K562 (cell line): ENCODE measurements around the gene CDC27. TPM values are rescaled to one million over a fixed set of nuclear protein-coding genes. Genes with fewer than 3 reads are reported as not detected.
A peak's percentile ranks its signal among the peaks of the same experiment; 100 is the strongest.

Source experiments
- ATAC-seq: fragments of 200-7000 bp; cut with Tn5 transposase; 3 replicates; pipeline ENCODE4 v1.9.1; 2020; ENCODE audit warnings: moderate library complexity
- BruUV-seq: library from RNA; stranded (reverse); fragments of 400-500 nt; replicated peaks from 2 replicates; lab custom pipeline; 2021; lab: Mats Ljungman, UMichigan
- CTCF ChIA-PET: fragments of 300-600 bp; formaldehyde crosslinking; extraction: SDS; loops from one replicate; lab custom pipeline; 2021; ENCODE audit warnings: low intra/inter-chr PET ratio; lab: Yijun Ruan, JAX
- POLR2A ChIA-PET: fragments of 300-600, 350-650 bp; sonication (Branson Sonifier 250); formaldehyde crosslinking; extraction: SDS; loops from one replicate; lab custom pipeline; 2021; ENCODE audit warnings: antibody characterized with exemption, inconsistent platforms; lab: Yijun Ruan, JAX
- DNase-seq, 4 experiments: peaks; one replicate each; pipeline versions ENCODE4 v3.0.0 to v3.0.0-alpha.2; 2011 to 2018; ENCODE audit warnings: low spot score in 3 of 4, mixed read lengths in 3 of 4; ENCODE audit errors: extremely low read depth in 1 of 4
- FAIRE-seq: peaks from 2 replicates; lab custom pipeline; 2011; peaks lifted over from hg19 to GRCh38; lab: Jason Lieb, UNC
- H2AFZ ChIP-seq: 2 replicates; pipeline ENCODE4 v1.6.0; 2011; ENCODE audit warnings: low read depth, low read length, control low read depth, inconsistent platforms
- H3K27ac ChIP-seq: fragments of 200-600 bp; 3 replicates; pipeline ENCODE4 v1.8.0; 2011; ENCODE audit warnings: low read depth, mild to moderate bottlenecking, control low read depth, inconsistent platforms, low read length, moderate library complexity, mixed read lengths; ENCODE audit errors: extremely low read depth
- H3K27me3 ChIP-seq, 2 experiments: fragments of 300-600 bp in 1 of 2; 2 replicates in 1 of 2; 3 replicates in 1 of 2; pipeline versions ENCODE4 v1.6.0 to v1.8.0; 2011; ENCODE audit warnings: inconsistent platforms in 2 of 2, low read length in 2 of 2, mild to moderate bottlenecking in 1 of 2, mixed read lengths in 1 of 2, moderate library complexity in 1 of 2; ENCODE audit not compliant: control insufficient read depth in 2 of 2, insufficient read depth in 2 of 2
- H3K36me3 ChIP-seq: fragments of 300-600 bp; 3 replicates; pipeline ENCODE4 v1.8.0; 2011; ENCODE audit warnings: mild to moderate bottlenecking, low read length, inconsistent platforms; ENCODE audit not compliant: control insufficient read depth, insufficient read depth
- H3K4me1 ChIP-seq, 2 experiments: fragments of 200-600 bp in 1 of 2; replicated peaks in 1 of 2; 2 replicates in 1 of 2; 3 replicates in 1 of 2; pipeline versions ENCODE4 v1.5.1 to v1.8.0; 2011; ENCODE audit warnings: inconsistent platforms in 2 of 2, low read length in 2 of 2, mild to moderate bottlenecking in 1 of 2, mixed read lengths in 1 of 2, moderate library complexity in 1 of 2; ENCODE audit not compliant: control insufficient read depth in 2 of 2, insufficient read depth in 2 of 2
- H3K4me2 ChIP-seq: 2 replicates; pipeline ENCODE4 v1.6.1; 2011; ENCODE audit warnings: low read length, control low read depth, inconsistent platforms, mixed read lengths; ENCODE audit not compliant: insufficient read depth
- H3K4me3 ChIP-seq: fragments of 200-600 bp; sonication (generic), shearing (Covaris generic); 2 replicates; pipeline ENCODE4 v1.5.1; 2016; ENCODE audit warnings: control low read depth, inconsistent platforms
- H3K79me2 ChIP-seq: fragments of 200-600 bp; 3 replicates; pipeline ENCODE4 v1.8.0; 2011; ENCODE audit warnings: low read length, inconsistent platforms; ENCODE audit not compliant: control insufficient read depth, insufficient read depth
- H3K9ac ChIP-seq, 2 experiments: 2 replicates each; pipeline versions ENCODE4 v1.6.0 to v1.6.1; 2011; ENCODE audit warnings: low read depth in 2 of 2, low read length in 2 of 2, control low read depth in 1 of 2, inconsistent platforms in 1 of 2, mild to moderate bottlenecking in 1 of 2, mixed read lengths in 1 of 2; ENCODE audit not compliant: insufficient read depth in 1 of 2
- H3K9me1 ChIP-seq: one replicate; pipeline ENCODE4 v1.6.0; 2011; ENCODE audit warnings: inconsistent platforms, mild to moderate bottlenecking, low read length, moderate library complexity; ENCODE audit not compliant: control insufficient read depth, insufficient read depth
- H3K9me3 ChIP-seq: replicated peaks from 2 replicates; pipeline ENCODE4 v1.5.1; 2011; ENCODE audit warnings: low read depth, low read length, inconsistent platforms; ENCODE audit not compliant: control insufficient read depth, insufficient read depth
- H4K20me1 ChIP-seq: replicated peaks from 2 replicates; pipeline ENCODE4 v1.6.1; 2011; ENCODE audit warnings: low read length, inconsistent platforms, mixed read lengths; ENCODE audit not compliant: control insufficient read depth, insufficient read depth
- EP300 ChIP-seq: IDR thresholded peaks from 2 replicates; pipeline ENCODE4 v1.6.1; 2012; ENCODE audit warnings: low read length, improper control_type of control experiment
- LEF1 ChIP-seq: fragments of 450-650 bp; IDR thresholded peaks from 2 replicates; pipeline ENCODE4 v1.6.1; 2016; ENCODE audit warnings: mild to moderate bottlenecking
- NKRF ChIP-seq: fragments of 450-650 bp; IDR thresholded peaks from 2 replicates; pipeline ENCODE4 v1.6.1; 2016; ENCODE audit warnings: borderline replicate concordance
- NR2C1 ChIP-seq, 2 experiments: fragments of 450-650 bp; IDR thresholded peaks; 2 replicates each; pipeline ENCODE4 v1.6.1; 2017; ENCODE audit warnings: mild to moderate bottlenecking in 2 of 2, antibody characterized with exemption in 1 of 2, inconsistent platforms in 1 of 2, missing compliant biosample characterization in 1 of 2, missing genetic modification characterization in 1 of 2
- RBM17 ChIP-seq: fragments of 200-400 bp; formaldehyde crosslinking; IDR thresholded peaks from 2 replicates; pipeline ENCODE4 v1.6.1; 2017; ENCODE audit warnings: low read depth, mild to moderate bottlenecking, low read length, borderline replicate concordance
- TARDBP ChIP-seq: fragments of 450-650 bp; IDR thresholded peaks from 2 replicates; pipeline ENCODE4 v1.6.1; 2016
- TCF7 ChIP-seq: sonication (generic); IDR thresholded peaks from 2 replicates; pipeline ENCODE4 v1.6.1; 2016; ENCODE audit warnings: antibody characterized with exemption, borderline replicate concordance
- ZNF121 ChIP-seq: sonication (generic); formaldehyde crosslinking; conservative IDR thresholded peaks from 2 replicates; pipeline ENCODE4 v1.8.0; 2022; ENCODE audit warnings: missing genetic modification reagents
- ZNF232 ChIP-seq: sonication (generic); formaldehyde crosslinking; IDR thresholded peaks from 2 replicates; pipeline ENCODE4 v1.8.0; 2022; ENCODE audit warnings: mild to moderate bottlenecking, missing genetic modification reagents
- WGBS: fragments of 100-300 bp; shearing (Covaris generic); methylation state at CpG from one replicate; pipeline ENCODE4 v1.1.6; 2016; ENCODE audit warnings: low coverage, mixed read lengths; ENCODE audit not compliant: insufficient coverage; ENCODE audit errors: missing lambda C conversion rate; 5-methylcytosine and 5-hydroxymethylcytosine counted together
- in situ Hi-C: fragments of 300-500 bp; cut with MboI; formaldehyde crosslinking; loops from 4 replicates; pipeline ENCODE4 v1.15.0; 2018; ENCODE audit warnings: inconsistent platforms, mixed read lengths
- intact Hi-C: fragments of 100-400 bp; cut with micrococcal nuclease; formaldehyde crosslinking; loops from 2 replicates; pipeline ENCODE4 v1.14.2; 2022
- polyA plus RNA-seq, 8 experiments: library from polyadenylated mRNA; depleted of rRNA in 4 of 8; stranded (reverse) in 5 of 8; unstranded in 3 of 8; fragments of >200 nt; fragmentation: Nextera tagmentation in 2 of 8; fragmentation: Illumina TruSeq in 1 of 8; extraction: Ambion mirVana in 2 of 8; extraction: Trizol in 1 of 8; gene quantifications; 2 replicates each; pipeline versions ENCODE4 v1.2.1 to v1.2.3, GENCODE V29; 2011 to 2014; ENCODE audit warnings: inconsistent platforms in 1 of 8, missing spikeins in 1 of 8
- total RNA-seq, 7 experiments: library from RNA; depleted of rRNA in 6 of 7; stranded (reverse); fragments of >200 nt in 6 of 7; fragmentation: Illumina TruSeq in 2 of 7; extraction: Trizol in 2 of 7; gene quantifications; 2 replicates each; pipeline versions ENCODE4 v1.2.1 to v1.2.3, GENCODE V29; 2011 to 2021; ENCODE audit warnings: low replicate concordance in 1 of 7

The CDC27 gene
- total and polyA plus RNA-seq, 9 of the 15 experiments (the other 6 are each of a cell fraction or from before 2014, with no cell fraction given): 28.6 to 155 (median 94.1) TPM

GRCh38 chr17:47096343-47096742 lies 92.8 kb downstream of the CDC27 start:
- Histone ChIP-seq H2AFZ (no peak overlapping the region), H3K79me2 (peaks cover 17% of the 10 kb centered on the region), H3K36me3 (peaks cover 7% of the 10 kb centered on the region; the same call in 1 of the 3 replicates), H3K27ac (no peak overlapping the region), H3K9me3 (no peaks in the 10 kb centered on the region), H4K20me1 (no peaks in the 10 kb centered on the region), H3K27me3 (no peaks in the 10 kb centered on the region), H3K4me2 (no peak overlapping the region), H3K9me1 (no peaks in the 10 kb centered on the region), H3K4me3 (no peak overlapping the region), H3K4me1 (peaks cover 3 to 16% of the 10 kb centered on the region in 2 experiments; a peak in 2 of 5 replicates)
- WGBS: 75% methylated on average over 3 of the region's 3 CpGs
- CTCF ChIA-PET: no interaction called here
- FAIRE-seq (no peak), DNase-seq (no peak)
- POLR2A ChIA-PET: interaction anchor here (0.7 to 1.4 kb wide), 2 partner anchors 9 to 551 kb away, joined by 3 read pairs; no protein-coding TSS in a partner anchor
- in situ Hi-C loops: no loop called here
- intact Hi-C loops: no loop called here
- TF ChIP-seq ZNF121 (CRISPR knock-in tag) (0 out of 2 replicates have a peak, but pooled peaks have one; percentile 51), LEF1 (no peak)
- TF ChIP-seq, all 486 proteins: peak for 1
- H3K9ac ChIP-seq: no peak overlapping the region
- no peak for ATAC-seq
- BruUV-seq: no TSS peak

- no peak for TF ChIP-seq NR2C1 (IDR thresholded peaks at IDR 0.05)
- TF ChIP-seq NR2C1 (tag; IDR thresholded peaks at IDR 0.05): no peak
- TF ChIP-seq EP300: no peak
- TF ChIP-seq TARDBP: no peak
- no peak for TF ChIP-seq RBM17
- no peak for TF ChIP-seq NKRF
- TF ChIP-seq ZNF232 (CRISPR knock-in tag): no peak
- no peak for TF ChIP-seq TCF7
- Histone ChIP-seq H3K9ac (no peak overlapping the region), H3K4me1 (peaks cover 3 to 16% of the 10 kb centered on the region in 2 experiments; a peak in 2 of 5 replicates), H3K9me3 (no peaks in the 10 kb centered on the region), H3K27me3 (no peaks in the 10 kb centered on the region), H3K79me2 (peaks cover 17% of the 10 kb centered on the region), H3K27ac (no peak overlapping the region), H3K4me3 (no peak overlapping the region), H3K9me1 (no peaks in the 10 kb centered on the region), H4K20me1 (no peaks in the 10 kb centered on the region), H2AFZ (no peak overlapping the region), H3K4me2 (no peak overlapping the region), H3K36me3 (peaks cover 7% of the 10 kb centered on the region; the same call in 1 of the 3 replicates)
- DNase-seq: no peak
- ChIA-PET CTCF (no interaction called here), POLR2A (no interaction called here)
- no peak for FAIRE-seq
- in situ Hi-C loops: no loop called here
- no TSS peak for BruUV-seq
- no peak for ATAC-seq
- 75% methylated on average over 3 of the region's 4 CpGs for WGBS
- intact Hi-C loops: no loop called here
These were observed 93.8 kb downstream of the CDC27 start for GRCh38 chr17:47095268-47095667.
